Fibroblast of upper back skin (primary cell): ENCODE data around the gene SEC31A.
A peak's percentile ranks its signal among the peaks of the same experiment; 100 is the strongest.
"Not testable (repeated sequence)": the region's sequence is repeated elsewhere in the genome, so short reads cannot be mapped to it uniquely, and the experiment has no call there.

Source experiments
- DNase-seq: peaks from one replicate; pipeline ENCODE4 v3.0.0-alpha.2; 2013

Gene SEC31A

DNA sequence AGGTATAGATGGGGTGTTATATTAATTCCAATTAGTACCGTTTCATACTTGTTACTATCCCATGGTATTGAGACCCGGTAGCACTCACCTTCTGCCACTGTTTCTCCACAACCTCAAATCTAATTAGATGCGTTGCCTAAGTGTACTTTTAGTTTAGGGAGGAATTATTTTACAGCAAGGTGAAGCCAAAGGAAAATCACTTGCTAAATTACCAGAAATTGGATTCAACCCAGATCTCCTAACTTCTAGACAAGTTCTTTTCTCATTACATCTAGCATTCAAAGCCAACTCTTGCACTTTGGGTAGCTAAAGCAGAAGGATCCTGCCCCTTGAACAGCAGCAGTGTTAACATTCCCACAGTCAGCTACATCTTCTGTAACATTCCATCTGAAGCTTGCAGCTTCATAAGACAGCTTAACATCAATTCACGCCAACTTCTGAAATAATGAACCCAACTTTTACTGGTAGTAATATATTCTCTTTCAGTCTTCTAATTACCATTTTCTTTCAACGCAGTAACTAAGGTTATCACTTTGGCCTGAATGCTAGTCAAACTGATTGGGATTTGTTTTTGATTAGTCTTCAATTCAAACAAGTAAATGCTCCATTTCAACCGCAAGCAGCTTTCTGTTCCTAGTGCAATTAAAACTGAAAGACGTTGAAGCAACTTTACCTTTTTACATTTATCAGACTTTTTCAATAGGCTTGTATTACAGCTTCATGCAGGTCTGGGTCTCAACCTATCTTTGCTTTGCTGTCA, 934 bp upstream of the SEC31A start:
- no peak for DNase-seq

GRCh38 chr4:82890528-82890900, 439 bp downstream of the SEC31A start:
- DNase-seq: no peak

DNA sequence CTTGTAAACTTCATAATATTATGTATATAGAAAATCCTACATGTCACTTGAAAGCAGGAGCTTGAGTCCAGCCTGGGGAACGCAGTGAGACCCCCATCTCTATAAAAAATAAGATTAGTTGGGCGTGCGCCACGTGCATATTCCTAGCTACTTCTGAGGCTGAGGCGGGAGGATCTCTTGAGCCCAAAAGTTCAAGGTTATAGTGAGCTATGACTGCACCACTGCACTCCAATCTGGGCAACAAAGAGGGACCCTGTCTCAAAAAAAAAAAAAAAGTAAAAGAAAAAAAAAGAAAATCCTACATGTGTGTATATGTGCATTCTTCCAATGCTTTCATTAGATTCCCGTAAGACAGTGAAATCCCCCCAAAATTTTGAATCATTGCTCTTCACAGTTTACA, 1.7 kb downstream of the SEC31A start:
- DNase-seq: no peak

DNA sequence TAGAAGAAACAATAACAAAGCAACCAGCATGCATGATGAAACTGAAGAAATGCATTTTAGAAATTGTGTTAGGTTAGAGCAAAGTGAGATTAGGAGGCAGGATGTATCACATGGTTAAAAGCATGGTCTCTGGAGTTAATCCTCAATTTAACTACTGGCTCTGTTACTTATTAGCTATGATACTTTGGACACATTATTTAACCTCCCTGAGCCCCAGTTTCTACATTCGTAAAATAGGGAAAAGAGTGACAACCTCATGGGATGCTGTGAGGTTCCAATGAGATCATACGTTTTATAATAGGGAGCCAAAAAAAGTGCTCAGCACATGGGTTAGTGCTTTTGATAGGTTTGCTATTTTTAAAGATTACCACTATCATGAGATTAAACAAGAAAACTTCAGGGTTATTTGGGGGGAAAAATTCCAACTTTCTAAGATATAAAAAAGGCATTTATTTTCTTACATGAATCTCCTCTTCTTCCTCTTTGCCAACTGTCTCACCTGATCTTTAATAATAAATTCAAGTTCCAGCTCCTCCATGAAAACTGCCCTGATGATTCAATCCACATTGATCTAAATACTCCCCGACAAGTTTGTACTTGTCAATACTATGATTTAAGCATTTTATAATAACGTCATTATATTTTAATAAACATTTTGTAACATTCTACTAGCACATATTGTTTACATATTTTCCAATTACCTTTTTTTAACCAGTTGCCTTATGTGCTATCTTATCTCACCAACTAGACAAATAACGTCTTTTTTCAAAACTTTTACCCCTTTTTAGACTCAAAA, 4.6 kb downstream of the SEC31A start:
- no peak for DNase-seq

- DNase-seq: no peak
Observed at GRCh38 chr4:82885410-82885809, 5.5 kb downstream of the SEC31A start.

DNA sequence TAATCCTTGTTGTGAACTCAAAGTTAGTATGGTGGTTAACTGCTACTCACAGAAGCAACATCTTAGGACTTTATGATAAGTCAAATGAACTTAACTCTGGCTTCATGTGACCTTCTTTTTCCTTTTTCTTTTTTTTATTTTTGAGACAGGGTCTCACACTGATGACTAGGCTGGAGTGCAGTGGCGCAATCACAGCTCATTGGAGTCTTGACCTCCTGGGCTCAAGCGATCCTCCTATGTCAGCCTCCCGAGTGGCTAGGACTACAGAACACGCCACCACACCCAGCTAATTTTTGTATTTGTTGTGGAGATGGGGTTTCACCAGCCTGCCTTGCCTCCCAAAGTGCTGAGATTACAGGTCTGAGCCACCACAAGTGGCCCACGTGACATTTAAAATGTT, 22.4 kb downstream of the SEC31A start:
- DNase-seq: no peak

- DNase-seq: no peak
Observed at GRCh38 chr4:82866706-82867385, 24.1 kb downstream of the SEC31A start.

GRCh38 chr4:82866033-82866432, 24.9 kb downstream of the SEC31A start:
- not testable (repeated sequence) for DNase-seq

DNA sequence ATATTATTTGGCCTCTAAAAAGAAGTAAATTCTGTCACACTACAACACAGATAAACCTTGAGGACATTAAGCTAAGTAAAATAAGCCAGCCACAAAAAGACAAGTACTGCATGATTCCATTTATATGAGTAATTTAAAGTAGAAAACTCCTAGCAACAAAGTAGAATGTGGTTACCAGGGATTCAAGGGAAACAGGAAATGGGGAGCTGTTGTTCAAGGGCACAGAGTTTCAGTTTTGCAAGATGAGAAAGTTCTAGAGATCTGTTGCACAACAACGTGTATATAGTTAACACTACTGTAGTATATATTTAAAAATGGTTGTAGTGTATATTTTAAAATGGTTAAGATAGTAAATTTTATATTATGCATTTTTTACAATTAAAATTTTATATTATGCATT, 25.4 kb downstream of the SEC31A start:
- DNase-seq: peak; percentile 83

- no peak for DNase-seq
Observed at GRCh38 chr4:82864336-82864979, 26.5 kb downstream of the SEC31A start.

DNA sequence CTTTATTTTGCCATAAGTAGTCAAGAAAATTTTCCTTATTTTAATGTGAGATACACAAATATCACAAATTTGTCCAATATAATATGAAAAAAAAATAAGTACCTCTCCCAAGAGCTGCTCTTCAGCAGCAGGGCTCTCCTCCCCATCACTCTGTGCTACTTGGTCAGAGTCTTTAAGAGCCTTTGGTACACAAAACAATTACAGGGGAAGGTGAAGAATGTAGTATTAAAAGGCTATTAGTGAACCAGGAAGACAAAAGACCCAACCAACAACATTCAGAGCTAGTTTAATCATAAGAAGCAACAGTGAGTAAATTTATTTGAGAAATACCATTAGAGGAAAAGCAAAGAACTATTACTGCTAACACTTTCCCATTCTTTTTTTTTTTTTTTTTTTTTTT, 29.4 kb downstream of the SEC31A start:
- no peak for DNase-seq

DNA sequence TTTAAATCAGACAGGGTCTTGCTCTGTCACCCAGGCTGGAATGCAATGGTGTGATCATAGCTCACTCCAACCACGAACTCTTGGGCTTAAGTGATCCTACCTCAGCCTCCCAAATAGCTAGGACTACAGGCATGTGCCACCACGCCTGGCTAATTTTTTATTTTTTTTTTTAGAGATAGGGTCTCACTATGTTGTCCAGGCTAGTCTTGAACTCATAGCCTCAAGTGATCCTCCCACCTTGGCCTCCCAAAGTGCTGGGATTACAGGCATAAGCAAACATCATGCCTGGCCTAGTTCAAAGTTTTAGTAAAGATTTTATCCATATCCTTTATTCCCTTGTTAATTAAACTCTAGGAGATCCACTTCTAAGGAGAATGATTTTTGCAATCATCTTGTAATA, 30.5 kb downstream of the SEC31A start:
- not testable (repeated sequence) for DNase-seq

GRCh38 chr4:82852751-82853285, 38.1 kb downstream of the SEC31A start:
- no peak for DNase-seq

GRCh38 chr4:82851885-82852750, 38.8 kb downstream of the SEC31A start:
- DNase-seq: peak; percentile 18

DNA sequence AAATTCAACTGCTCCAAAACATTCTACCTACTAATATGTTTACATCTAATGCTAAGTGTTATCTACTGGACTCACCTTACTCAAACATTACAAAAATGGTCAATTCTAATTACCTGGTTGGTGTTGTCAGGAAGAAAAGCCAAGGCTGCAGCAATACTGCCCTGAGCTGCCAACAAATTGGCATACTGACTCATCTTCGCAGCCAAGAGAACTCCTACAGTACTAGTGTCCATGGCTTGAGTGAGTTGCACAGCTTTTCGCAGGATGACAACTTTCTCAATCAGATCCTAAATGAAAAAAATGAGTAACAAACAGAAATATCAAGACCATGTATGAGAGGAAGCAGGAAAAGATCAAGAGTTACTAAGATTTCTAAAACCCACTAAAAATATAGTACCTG, 39.6 kb downstream of the SEC31A start:
- no peak for DNase-seq

DNA sequence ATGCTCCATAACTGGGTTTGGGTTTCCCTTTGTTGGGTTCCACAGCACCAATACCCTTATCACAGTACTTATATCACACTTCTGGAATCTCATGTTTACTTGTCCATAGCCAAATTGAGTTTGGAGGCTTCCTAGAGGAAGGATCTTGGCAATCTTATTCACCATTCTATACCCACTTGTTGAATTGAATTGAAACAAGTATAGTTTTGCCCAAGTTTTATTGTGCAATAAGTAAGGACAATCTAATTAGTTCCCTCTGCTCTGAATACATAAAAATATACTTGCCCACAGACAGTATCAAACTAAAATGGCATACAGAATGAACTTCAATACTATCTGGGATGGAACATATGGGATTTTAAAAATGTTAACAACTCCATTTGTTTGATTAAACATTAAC, 40.3 kb downstream of the SEC31A start:
- no peak for DNase-seq

DNA sequence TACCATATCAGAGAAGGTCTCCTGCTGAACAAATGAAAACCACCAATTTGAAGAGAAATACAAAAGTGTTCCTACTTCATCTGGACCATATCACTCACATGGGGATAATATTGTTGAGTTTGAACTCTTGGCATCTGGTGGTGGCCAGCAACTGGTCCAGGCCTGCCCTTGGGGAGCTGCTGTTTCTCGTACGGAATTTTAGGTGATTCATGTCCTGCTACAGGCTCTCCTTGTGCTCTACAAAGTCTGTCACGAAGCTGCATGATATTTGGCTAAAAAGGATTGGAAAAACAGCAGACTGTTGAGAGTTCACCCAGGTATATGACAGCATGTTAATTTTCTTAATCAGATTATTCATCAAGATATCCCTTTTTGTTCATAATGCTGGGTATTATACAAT, 42.2 kb downstream of the SEC31A start:
- no peak for DNase-seq

GRCh38 chr4:82842593-82842992, 48.4 kb downstream of the SEC31A start:
- DNase-seq: peak; percentile 9

DNA sequence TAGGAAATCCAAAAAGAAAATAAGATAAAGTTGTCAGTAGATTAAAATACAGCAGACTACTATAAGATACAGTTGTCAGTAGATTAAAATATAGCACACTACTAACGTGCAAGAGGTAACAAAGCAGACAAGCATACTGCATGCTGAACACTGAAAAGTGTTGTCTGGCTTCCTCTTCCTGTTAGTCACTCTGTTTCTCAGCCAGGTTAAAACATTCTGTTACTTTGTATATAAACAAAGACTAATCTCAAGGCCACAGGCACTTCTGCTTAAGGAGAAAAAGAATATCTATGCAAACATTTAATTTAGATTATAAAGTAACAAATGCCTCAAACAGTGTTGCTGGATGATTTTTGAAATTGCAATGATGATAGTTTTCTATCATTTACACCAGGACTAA, 51.3 kb downstream of the SEC31A start:
- DNase-seq: no peak

GRCh38 chr4:82833696-82834313, 57.1 kb downstream of the SEC31A start:
- peak; percentile 86 for DNase-seq

- not testable (repeated sequence) for DNase-seq
Observed at GRCh38 chr4:82833060-82833459, 57.9 kb downstream of the SEC31A start.

- DNase-seq: no peak
Observed at GRCh38 chr4:82825425-82825824, 65.5 kb downstream of the SEC31A start.
